HG03439 (cell line): ENCODE measurements around the gene KIF13A.
"Not testable (repeated sequence)": the region's sequence is repeated elsewhere in the genome, so short reads cannot be mapped to it uniquely, and the experiment has no call there.

Experiments used
- ATAC-seq: cut with Tn5 transposase; IDR thresholded peaks from one replicate; pipeline ENCODE4 v1.9.1; 2021; ENCODE audit warnings: mild to moderate bottlenecking, moderate library complexity; ENCODE audit not compliant: unreplicated experiment

Gene KIF13A

DNA sequence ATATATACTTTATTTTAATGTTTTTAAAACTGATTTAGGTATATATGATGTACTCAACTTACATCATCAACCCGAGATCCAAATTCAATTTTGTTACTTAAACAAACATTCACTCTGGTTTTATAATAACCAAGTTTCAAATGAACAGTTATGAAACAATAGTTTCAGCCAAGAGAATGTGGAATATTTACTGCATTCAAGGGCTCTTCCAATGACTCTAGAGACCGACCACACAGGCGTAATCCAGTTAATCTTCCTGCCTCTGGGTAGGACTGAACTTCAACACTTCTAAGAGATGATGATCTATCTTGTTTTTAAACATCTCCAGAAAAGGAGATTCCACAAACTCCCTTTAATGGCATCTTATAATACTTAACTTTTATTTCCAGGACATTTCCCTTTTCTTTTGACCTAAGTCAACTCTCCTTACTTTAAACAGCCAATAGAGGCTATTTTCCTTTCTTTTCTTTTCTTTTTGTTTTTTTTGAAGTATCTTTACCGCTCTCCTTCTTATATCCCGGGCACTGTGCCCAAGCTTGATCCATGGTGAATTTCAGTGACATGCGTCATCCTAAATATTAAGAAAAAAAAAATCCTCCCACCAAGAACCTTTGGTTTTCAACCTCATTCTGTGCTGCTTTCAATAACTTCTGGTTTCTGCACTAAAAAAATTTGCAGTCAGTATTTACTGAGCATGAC lies 110.1 kb downstream of the KIF13A start:
- no peak for ATAC-seq

GRCh38 chr6:17874753-17875152 lies 112.7 kb downstream of the KIF13A start:
- no peak for ATAC-seq

DNA sequence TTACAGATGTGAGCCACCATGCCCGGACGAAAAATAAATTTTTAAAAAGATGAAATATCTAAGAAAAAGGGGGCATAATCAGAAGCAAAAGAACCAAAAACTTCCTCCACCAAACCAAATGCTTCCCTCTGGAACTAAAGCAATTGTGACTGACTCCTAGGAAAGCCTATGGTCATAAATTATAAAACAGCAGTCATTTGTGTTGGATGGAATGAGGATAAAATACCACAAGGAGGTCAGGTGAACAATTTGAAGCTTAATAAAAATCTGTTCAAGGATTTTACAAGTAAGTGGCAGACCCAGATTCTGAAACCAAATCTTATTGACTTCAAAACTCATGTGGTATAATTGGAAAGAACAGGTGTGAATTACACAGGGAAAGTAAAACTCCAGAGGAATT lies 114.5 kb downstream of the KIF13A start:
- no peak for ATAC-seq

GRCh38 chr6:17871836-17872235 lies 115.6 kb downstream of the KIF13A start:
- no peak for ATAC-seq

GRCh38 chr6:17871189-17871519 lies 116.3 kb downstream of the KIF13A start:
- ATAC-seq, result no peak

GRCh38 chr6:17870300-17871188 lies 116.9 kb downstream of the KIF13A start:
- no peak for ATAC-seq

- no peak for ATAC-seq
Measured at GRCh38 chr6:17869753-17870050, 117.7 kb downstream of the KIF13A start.

GRCh38 chr6:17869010-17869752 lies 118.3 kb downstream of the KIF13A start:
- no peak for ATAC-seq

GRCh38 chr6:17867880-17868279 lies 119.6 kb downstream of the KIF13A start:
- ATAC-seq, result no peak

DNA sequence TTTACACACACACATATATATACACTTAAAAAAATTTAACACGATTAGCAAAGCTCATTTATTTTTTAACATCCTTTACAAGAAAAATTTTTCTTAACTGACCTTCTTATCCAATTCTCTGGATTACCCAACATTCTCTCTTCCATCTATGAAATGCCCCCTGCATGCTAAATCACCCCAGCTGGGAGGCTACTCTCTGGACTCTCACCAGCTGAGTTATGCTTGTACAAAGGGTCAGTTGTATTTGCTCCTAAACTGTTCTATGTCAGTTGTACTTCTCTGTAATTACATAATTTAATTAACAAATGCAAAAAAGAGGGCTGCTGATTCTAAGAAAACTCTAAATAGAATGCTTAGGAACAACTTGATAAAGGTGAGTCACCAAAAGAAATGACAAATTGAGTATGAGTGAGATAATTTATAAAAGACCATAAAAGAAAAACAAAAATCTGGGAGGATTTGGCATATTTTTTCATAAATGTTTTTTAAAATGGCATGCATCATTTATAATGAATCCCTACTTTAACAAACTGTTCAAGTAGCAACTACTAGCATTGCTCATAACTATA lies 120.5 kb downstream of the KIF13A start:
- ATAC-seq, result no peak

DNA sequence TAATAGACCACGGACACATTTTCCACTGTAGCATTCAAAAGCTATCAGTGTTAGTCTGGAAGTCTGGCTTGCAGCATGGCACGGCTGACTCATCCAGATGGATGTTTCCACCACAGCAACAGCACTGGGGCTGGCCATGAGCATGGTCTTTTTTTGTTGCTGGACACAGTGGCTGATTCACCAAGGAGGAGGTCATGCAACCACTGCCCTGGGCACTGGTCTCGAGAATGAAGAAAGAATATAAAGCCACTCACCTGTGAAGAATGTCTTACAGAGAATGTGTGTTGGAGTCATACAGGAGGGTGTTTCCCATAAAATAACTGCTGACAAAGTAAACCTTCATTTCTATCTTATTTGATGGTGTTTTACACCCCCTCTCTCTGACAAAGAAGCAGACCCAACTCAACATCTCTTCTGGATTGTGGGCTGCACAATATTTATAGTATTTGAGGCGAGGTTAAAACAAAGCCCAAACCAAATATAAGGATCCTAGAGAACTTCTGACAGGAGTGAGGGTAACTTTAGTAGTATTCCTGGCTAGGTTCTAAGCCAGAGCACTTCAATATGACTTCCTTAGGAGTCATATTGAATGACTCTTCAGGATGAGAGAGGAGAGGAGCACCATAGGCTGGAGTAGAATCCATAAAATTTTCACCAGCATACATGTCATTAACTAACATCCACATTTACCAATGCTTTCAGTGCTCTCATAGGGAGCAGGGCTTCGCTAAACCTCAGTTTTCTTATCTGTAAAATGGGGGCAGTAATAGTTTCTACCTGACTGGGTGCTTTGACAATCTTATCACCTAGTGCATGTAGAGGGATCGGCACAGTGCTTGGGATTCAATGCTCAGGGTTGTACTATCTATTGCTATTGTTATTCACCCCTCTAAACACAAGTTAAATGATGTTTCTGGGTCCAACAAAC lies 121.4 kb downstream of the KIF13A start:
- no peak for ATAC-seq

DNA sequence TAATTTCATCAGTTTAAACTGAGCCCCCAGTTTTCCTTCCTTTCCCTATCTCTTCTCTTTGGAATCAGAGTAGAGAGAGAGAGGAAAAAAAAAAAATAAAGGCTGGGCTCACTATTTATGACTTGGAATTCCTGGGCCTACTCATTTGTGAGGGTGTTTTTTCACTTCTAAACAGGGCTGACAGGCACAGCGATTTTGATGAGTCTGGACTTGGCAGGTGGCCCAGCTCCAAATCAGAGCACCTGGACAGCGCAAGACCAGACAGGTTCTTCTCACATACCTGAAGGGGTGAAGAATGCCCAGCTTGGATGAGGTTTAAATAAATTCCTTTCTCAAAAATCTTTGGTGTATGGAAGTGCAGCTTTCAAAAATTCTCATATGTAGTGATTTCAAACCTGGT lies 122.2 kb downstream of the KIF13A start:
- ATAC-seq, result no peak

GRCh38 chr6:17863901-17864754 lies 123.3 kb downstream of the KIF13A start:
- no peak for ATAC-seq

DNA sequence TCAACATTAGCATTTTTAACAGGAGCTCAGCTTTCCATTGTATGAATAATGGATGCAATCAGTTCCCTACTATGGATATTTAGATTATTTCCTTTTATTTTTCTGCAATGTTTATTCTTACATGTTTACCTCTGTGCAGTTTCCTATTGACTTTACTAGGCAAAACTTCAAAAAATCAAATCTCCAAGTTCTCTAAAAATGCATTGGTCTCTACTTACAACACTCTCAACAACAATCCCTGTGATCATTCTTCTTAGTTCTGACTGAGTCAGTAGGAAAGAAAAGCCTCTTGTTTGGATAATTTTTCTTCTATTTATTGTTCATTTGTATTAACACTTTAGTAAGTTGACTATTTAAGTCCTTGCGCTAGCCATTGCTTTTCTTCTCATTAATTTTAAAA lies 126.1 kb downstream of the KIF13A start:
- no peak for ATAC-seq

DNA sequence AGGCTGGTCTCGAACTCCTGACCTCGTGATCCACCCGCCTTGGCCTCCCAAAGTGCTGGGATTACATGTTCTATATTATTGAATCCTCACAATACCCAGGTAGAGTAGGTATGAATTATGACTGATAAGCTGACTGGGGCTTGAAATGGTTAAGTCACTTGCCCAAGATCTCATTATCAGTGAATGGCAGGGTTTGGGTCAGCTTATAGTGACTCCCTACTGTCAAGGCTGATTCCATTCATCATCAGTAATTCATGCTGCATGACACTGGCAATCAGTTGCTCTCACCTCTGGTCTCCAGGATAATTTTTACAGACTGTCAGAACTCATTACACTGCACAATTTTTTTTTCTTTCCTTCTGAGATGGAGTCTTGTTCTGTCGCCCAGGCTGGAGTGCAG lies 127.6 kb downstream of the KIF13A start:
- no peak for ATAC-seq

DNA sequence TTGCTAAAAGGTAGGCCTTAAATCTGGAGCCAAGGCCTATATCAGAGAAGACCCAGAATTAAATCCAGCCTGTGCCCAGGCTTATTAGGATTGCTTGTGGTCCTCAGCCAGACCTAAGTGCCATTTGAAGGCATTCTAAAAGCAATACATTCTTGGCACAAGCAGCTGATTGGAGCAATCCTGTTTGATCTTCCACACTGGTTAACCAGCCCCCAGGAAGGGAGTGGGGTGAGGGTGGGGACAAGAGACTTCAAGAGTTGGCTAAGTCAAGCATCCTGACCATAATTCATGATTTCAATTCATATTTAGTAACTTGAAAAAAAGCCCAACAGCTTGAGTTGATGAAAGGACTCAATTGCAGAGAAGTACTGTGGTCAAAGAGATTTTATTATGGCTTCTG lies 128.9 kb downstream of the KIF13A start:
- no peak for ATAC-seq

DNA sequence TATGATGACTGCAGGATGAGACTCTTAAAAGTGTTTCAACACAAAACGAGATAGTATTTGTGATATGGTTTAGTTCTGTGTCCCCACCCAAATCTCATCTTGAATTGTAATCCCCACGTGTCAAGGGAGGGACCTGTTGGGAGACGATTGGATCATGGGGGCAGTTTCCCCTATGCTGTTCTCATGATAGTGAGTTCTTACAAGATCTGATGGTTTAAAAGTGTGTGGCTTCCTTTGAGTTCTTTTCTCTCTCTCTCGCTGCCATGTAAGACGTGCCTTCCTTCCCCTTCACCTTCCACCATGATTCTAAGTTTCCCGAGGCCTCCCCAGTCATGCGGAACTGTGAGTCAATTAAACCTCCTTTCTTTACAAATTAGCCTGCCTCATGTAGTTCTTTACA lies 130.2 kb downstream of the KIF13A start:
- ATAC-seq, result not testable (repeated sequence)

DNA sequence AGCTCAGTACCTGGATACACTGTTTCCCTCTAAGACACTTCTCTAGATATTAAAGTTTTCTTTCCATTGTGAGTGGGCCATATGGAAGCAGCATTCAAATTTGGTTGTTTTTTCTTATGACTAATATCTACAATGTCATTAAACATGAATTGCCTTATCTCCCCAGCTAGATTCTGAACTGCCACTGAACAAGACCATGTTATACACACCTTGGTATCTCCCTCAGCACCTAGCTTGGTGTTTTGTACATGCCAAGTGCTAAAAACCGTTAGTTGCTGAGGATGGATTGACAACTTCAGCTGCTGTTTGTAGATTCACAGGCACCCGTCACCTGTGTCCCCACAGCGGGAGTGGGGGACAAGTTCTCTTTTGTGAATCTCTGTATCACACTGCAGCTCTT lies 131.1 kb downstream of the KIF13A start:
- ATAC-seq, result no peak

- no peak for ATAC-seq
Measured at GRCh38 chr6:17855381-17855780, 132.1 kb downstream of the KIF13A start.

- no peak for ATAC-seq
Measured at GRCh38 chr6:17853533-17853932, 133.9 kb downstream of the KIF13A start.
